ENCODE results near the gene MMP24OS.
A peak's percentile ranks its signal among the peaks of the same experiment; 100 is the strongest.

The MMP24OS gene

DNA sequence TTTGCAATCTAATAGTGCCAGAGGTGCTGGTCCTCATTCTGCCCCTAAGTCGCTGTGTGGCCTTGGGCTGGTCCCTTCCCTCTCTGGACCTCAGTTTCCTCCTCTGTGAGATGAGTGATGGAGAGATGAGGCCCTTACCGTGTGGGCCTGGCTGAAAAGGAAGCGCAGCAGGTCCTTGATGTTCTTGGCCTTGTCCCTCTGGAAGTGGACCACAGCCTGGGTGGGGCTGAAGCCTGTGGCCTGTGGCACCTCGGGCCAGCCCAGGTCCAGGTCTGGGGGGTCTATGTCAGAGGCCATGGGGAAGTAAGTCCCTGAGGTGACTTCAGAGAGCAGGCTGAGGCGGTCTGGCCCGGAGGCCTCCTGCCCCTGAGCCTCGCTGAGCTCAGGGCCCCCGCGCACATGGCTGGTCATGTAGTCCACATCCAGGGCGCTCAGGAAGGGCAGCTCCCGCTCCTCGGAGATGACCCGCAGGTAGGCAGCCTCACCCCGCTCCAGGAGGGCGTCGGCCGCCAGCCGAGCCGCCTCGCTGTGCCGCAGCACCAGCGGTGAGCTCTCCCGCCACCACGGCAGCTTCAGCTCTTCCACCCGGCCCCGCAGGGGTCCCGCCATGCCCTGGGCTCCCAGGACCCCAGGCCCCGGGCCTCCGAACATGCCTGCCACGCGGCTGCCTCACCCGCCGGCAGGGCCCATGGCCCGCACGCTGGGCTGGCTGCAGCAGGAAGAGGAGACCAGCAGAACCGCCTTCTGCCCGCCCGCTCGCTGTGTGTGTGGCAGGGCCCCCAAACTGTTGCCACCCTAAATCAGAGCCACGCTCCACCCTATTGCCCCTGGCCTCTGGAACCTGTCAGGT is 14.0 kb upstream of the MMP24OS start, which contains the start of gene FAM83C:
FAM83C (minus strand) TSS at position 772 of the 850 bp plus-strand sequence; CDS start at position 651, 121 bp downstream.
- no peak for DNase-seq (ENCODE audit: low spot score)

DNA sequence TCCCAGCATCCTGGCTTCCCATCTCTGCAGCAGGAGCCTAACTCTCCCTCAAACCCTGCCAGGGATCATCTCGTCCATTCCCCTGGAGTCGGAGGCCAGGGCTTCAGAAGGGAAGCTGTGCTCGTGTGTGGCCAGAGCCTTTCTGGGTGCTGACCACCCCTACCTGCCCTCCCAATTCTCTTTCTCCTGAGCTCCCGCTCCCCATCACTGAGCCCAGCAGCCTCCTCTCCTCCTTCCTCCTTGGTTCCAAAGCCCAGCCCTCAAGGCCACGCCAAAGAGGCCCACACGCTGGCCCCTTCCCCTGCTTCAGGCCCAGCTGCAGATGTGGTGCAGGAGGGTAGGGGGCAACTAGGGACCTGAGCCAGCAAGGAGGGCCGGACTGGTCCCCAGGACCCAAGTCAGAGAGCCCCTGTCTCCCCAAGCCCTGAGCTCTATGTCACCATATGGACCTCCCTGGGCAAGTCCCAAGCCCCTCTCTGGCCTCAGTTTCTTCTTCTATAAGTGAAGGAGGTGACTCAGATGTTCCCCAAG is 13.0 kb upstream of the MMP24OS start:
- no peak for DNase-seq (ENCODE audit: low spot score)

DNA sequence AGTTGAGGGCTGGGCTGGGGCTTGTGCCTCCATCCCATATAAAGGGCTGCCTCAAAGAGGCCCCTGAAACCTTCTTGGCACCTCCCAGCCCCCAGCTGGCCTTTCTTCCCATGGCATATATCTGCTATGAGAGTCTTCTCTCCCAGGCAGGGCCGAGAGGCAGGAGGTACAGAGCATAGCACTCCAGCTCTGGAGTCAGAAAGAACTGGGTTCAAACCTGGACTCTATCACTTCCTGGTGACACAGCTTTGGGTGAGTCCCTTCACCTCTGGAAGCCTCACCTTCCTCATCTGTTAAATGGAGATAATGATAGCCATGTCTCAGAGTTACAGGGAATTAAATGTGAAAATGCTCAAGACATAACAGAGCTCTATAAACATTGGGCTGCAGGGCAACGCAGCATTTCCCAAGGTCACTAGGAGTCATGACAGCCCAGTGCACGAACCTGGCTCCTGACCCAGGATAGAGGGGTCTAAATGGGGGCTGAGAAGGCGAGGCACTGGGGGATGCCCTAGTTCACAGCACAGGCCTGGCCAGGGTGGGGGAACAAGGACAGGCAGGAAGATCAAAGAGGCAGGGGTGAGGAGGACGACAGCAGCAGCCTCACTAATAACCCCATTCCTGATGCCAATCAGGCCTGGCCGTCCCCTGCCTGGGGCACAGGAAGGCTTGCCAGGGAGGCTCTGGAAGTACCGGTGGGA is 12.4 kb upstream of the MMP24OS start:
- no peak for DNase-seq (ENCODE audit: low spot score)

DNA sequence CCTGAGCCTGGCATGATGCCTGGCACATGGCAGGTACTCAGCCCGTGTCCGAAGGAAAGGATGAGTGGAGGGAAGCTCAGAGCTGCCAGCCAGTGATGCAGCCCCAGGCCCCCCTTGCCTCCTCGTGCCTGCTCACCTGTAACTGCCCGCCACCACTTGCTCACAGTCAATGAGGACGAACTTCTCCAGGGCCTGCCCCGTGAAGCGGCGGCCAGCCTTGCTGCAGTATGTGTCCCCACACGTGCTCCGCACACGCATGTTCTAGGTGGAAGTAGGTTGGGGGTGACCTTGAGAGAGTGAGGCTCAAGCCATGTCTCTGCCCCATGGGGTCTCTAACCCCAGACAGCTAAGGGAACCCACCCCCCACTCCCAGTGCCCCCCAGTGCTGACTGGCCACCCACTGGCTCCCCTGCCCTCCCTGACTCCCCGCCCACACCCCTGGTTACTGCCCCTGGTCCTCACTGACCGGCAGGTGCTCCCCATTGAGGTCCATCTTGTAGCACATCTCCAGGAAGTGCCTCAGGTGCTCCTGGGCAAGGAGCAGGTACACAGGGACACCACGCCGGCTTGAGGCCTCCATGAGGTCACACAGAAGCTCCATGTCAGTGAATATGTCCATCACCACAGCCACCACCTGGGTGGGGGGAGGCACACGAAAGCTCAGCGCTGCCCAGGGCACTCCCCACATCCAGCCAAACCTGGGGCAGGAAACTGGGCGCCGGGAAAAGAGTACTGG is 10.6 kb upstream of the MMP24OS start:
- DNase-seq (ENCODE audit: low spot score), result no peak

DNA sequence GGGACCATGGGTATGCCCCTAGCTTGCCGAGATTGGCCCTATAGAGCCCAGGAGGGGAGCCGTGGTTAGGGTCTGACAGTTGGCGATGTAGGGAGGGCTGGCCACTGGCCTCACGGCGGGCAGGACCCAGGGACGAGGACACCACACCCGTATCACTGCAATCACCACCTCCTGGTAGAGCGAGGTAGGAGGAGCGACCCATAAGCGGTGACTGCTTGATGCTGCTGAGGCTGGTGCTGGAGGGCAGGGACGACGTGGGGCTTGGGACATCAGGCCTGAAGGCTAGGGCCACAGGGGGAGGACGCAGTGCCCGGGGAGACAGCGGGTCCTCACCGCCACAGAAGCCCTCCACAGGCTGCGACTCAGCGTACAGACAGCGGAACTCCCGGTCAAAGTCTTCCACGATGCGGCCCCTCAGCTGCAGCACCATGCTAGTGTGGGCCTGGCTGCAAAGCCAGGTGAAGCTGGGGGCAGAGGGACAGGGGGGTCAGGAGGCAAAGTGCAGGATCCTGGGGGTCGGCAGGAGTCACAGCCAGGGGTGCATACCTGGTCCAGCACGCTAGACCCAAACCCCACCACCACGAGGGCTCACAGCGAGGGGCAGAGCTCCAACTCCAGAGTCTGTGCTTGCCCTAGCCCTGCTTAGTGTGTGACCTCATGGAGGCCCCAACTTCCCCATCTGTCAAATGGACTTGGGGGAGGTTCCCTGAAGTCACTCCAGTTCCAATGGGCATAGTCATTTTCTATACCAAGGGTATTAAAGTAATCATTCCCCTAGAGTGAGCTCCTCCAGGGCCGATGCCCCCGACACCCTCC is 9.8 kb upstream of the MMP24OS start:
- DNase-seq (ENCODE audit: low spot score), result no peak

DNA sequence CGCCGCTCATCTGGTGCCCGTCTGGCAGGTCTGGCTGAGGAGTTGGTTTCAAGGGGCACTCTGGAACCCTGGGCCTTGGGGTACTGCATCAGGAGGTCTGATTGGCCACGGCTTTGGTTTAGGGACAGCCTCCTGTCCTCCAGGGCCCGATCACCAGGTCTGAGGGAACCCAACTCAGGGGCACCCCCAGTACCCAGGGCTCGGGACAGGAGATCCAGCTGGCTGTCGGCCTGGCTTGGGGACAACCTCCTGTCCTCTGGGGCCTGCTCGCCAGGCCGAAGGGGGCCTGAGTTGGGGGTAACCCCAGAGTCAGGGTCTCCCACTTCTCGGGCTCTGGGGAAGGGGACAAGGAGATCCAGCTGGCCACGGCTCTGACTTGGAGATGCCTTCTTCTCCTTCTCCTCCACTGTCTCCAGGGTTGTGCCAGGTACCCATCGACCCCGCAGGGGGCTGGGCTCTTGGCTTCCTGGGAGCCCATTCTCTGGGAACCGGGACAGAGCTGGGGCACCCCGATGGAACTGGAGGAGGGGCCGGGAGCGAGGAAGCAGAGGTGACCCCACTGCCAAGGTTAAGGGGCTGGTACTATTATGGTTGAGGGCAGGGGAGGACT is 9.1 kb upstream of the MMP24OS start:
- no peak for DNase-seq (ENCODE audit: low spot score)

DNA sequence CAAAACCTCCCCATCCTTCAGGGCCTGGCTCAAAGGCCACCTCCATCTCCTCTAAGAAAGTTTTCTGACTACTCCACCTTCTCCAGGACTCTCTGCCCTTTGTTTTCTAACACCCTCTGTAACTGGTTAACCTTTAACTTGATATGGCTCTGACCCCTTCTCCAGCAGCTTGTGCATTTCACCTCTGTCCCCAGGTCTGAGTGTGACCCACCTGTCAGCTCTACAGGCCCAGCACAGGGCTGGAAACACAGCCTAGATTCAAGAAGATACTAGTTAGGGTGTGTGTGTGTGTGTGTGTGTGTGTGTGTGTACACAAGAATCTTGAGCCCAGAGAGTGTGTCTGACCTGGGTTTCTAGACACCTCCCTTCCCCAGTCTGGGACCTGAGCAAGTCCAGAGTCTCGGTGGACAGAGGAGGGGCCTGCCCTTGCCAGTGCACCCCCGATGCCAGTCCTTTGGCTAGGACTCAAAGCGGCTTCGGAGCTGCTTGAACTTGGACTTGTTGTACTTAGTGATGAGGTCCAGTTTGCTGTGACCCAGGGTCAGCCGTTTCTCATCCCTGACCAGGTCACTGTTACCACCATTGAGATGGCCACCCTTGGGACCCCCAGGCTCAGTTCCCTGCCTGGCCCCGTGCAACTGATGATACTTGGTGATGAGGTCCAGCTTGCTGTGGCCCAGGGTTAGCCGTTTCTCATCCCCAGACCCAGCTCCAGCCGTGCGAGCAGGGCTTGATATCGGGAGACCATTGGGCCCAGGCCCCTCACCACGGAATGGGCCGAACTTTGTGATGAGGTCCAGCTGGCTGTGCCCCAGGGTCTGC is 8.4 kb upstream of the MMP24OS start:
- no peak for DNase-seq (ENCODE audit: low spot score)

DNA sequence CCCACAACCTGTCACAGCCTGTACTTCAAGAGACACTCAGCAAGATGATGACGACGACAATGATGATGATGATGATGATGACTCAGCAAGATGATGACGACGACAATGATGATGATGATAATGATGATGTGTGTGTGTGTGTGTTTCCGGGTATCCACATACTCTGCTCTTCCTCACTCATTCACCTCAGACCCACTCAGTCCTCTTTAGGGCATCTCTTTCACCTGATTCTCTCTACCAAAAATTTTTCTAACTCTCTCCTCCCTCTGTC is 7.8 kb upstream of the MMP24OS start:
- DNase-seq (ENCODE audit: low spot score), result no peak

DNA sequence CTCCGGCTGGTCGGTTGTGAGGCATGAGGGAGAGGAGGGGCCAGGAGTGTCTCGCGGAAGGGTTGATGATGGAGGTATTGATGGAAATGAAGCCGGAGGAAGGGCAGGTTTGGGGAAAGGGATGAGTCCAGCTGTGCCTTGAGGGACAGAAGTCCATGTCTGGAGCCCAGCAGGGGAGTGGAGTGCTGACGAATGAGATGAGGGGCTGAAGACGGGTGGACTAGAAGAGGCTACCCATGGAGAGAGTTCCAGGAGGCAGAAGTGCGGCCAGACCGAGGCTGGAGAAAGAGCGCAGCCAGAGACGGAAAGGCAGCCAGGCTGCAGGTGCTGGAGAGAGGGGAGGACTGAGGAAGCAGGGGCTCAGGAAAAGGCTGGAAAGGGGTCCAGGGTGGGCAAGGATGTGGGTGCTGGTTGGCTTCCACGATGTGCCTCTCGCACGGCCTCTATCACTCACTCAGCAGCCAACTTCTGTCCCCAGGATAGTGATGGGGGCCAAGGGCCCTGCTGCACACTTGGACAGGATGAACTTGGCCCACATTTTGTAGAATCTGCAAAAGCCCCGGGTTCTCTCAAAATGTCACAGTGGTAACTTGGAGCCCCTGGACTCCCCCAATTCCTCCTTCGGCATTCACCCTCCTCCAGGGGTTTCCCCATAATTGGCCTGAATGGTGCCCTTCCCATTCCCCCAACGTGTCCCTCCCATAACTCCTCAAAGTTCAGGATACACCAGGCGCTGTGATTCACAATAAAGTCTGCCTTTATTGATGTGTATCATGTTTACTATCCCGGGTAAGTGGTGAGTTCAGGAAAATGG is 7.3 kb upstream of the MMP24OS start:
- DNase-seq (ENCODE audit: low spot score), result no peak

DNA sequence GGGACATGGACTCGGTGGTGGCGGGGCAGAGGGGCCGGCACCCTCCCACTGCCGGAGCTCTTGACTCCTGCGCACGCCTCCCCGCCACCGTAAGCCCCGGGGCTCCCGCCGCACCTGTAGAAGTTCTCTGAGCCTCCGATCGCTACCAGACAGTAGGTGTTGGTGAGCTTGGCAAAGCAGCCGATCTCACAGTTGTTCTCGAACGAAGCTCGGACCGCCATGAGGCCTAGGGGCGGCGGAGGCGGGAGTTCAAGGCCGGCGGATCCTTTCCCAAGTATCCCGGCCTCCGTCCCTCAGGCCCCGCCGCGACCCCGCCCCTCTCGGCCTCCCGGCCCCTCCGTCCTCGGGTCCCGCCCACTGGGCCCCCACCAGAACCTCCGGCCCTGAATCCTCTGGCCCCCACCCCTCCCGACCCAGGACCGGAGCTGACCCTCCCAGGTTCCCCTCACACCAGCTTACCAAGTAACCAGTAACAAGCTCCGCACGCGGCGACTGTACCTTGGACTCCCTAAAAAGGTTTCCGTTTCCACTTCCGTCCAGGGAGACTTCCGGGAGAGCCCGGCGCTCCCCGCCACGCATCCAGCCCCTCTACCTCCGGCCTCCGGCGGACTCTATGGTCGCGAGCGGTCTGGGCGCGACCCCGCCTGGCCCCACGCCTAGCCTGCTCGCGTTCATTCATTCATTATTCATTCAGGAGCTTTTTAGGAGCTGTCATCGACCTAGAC is 6.5 kb upstream of the MMP24OS start, which contains the start of gene EIF6:
EIF6 (minus strand) TSS at position 506 of the 725 bp plus-strand sequence; CDS start at position 221, 285 bp downstream.
- DNase-seq (ENCODE audit: low spot score), result peak; percentile 81

DNA sequence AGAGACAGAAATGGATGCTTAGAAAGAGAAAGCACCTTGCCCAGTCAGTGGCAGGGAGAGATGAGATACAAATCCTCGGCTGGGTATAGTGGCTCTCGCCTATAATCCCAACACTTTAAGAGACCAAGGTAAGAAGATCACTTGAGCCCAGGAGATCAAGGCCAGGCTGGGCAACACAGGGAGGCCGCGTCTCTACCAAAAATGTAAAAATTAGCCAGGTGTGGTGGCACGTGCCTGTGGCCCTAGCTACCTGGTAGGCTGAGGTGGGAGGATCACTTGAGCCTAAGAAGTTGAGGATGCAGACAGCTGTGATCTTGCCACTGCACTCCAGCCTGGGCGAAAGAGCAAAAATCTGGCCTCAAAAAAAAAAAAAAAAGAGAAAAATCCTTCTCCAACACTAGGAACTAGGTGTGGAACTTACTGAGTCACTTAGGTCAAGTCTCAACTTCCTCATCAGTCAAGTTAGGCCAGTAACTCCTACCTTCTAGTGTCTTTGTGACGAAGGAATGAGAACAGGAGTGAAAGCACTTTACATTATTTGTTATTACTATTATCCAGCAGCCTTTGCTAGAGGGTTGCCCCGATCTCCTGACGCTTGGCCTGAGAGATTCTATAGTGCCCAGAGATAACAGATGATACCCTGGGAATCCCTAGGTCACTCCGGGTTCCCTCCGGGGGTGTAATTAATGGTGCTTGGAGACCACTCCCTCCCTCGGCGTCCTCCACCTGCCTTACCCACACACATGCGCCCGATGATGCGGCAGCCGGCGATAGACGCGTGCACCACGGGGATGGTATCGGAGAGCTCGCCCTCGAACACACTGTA is 5.7 kb upstream of the MMP24OS start:
- DNase-seq (ENCODE audit: low spot score), result no peak

DNA sequence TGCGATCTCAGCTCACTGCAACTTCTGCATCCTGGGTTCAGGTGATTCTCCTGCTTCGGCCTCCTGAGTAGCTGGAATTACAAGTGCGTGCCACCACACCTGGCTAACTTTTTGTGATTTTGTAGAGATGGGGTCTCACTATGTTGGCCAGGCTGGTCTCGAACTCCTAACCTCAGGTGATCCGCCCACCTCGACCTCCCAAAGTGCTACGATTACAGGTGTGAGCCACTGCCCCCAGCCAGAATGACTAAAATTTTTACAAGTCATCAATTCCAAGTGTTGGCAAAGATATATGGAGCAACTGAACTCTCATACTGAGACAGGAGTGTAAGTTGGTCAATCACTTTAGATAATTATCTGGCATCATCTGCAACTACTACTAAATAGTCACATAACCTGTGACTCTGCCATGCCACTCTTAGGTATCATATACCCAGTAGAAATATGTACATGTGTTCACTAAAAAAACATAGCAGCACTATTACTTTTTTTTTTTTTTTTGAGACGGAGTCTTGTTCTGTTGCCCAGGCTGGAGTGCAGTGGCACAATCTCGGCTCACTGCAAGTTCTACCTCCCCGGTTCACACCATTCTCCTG is 3.7 kb upstream of the MMP24OS start:
- DNase-seq (ENCODE audit: low spot score), result no peak

DNA sequence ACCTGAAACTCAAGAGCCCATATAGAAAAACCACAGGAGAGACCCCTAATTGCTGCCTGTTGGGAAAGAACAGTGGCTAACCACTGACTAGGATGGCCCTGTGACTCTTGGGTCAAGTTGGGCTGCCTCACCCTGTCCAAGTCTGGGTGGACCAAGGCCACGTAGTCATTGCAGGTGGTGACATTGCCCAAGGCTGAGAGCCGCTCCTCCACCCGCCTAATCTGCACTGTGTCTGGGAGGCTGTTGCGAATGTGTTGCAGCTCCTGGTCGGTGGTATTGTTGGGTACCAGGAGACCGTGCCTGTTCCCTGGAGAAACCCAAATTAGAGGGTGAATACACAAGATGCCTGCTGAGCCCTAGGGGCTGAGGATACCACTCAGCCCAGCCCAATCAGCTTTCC is 2.6 kb upstream of the MMP24OS start:
- DNase-seq (ENCODE audit: low spot score), result no peak

DNA sequence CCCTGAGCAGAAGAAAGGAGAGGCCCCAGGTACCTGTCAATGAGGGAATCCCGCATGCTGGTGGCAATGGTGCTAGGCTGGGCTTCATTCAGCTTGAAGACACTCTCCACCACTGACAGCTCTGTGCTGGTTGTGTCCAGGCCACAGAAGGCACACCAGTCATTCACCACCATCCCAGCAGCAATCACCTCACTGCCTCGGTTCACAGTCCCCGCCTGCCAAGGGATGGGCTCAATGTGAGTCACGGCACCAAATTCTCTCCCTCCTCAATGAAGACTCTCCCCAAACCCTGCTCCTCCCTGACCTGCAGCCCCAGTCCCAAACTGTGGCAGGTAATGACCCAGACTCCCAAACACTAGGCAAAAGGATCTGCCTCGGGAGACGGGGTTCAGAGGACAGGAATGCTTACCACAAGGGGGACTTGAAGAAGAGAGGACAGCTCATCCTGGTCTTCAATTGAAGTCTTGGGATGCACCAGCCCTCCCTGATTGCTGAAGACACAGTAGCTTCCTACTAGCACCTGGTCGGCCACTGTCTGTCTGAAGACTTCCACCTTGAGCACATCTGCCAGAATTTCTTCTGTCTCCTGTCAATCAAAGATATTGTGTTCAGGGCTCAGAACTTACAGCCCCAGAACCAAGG is 1.7 kb upstream of the MMP24OS start:
- no peak for DNase-seq (ENCODE audit: low spot score)

DNA sequence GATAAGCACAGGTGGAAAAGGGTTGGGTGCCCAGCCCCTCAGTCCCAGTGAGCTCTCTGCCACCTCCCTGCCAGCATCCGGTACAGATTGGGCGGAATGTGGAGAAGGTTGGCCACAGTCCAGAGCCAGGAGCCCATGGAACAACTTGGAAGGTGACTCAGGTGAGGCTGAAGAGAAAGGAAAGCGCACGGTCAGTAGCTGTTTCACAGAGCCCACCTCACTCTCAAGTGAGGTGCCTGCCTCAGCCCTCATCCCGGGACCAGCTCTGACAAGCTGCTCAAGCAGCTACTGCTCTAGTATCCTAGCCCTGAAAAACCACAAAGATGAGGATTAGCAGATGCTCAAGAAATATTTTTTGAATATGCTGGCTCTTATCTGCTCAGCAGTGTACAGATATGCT is 1.1 kb upstream of the MMP24OS start:
- DNase-seq (ENCODE audit: low spot score), result no peak

DNA sequence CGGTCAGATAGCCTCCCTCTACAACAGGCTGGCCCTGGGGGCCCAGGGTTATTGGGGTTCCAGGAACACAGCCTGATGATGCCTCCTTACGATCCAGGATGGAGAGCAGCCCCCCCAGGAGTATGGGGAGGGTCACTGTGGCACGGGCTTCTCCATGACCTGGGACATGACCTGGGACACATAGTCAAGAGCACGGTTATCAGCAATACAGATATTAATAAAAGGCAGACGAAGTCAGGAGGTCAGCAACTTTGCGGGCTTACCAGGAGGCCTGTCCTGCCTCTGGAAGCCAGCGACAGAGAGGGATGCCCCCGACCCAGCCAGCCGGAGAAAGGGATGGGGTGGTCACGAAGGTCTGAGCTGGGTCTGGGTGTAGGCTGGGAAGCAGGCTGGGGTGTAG is 795 bp downstream of the MMP24OS start:
- no peak for DNase-seq (ENCODE audit: low spot score)

DNA sequence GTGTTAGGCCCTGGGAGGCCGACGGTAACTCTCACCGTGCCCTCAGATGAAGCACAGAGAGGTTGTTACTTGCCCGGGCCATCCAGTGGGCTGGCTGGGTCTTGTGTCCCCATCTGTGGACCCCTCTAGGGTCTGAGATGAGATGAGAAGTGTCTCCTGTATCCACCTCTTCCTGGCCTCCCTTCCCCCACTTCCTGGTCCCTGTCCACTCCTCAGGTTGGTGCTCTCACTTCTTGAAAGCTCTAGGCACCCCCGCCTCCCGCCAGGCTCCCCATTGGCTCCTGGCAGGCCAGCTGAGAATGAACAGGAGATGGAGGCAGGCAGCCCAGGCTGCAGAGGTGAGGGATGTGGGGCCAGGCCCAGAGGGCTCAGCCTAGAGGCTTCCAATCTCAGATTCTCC is 1.5 kb downstream of the MMP24OS start:
- DNase-seq (ENCODE audit: low spot score), result no peak
